Right cardiac atrium (tissue), 5 donors: Measurements from ENCODE around the gene DNAJC7. TPM values are rescaled to one million over a fixed set of nuclear protein-coding genes. Genes with fewer than 3 reads are reported as not detected.

ENCODE experiments used
- ATAC-seq, 2 donors: fragments of 200-7000 bp; cut with Tn5 transposase; one replicate each; pipeline versions ENCODE4 v1.8.0 to v1.9.1; 2020; ENCODE audit warnings: moderate library complexity in 2 of 2, mild to moderate bottlenecking in 1 of 2
- DNase-seq, 3 donors: peaks; one replicate each; pipeline ENCODE4 v3.0.0-alpha.2; 2020
- H3K27ac ChIP-seq: one replicate; pipeline ENCODE4 v1.5.1; 2013; ENCODE audit warnings: mild to moderate bottlenecking, low read length, control low read depth, moderate library complexity
- H3K27me3 ChIP-seq: one replicate; pipeline ENCODE4 v1.6.1; 2013; ENCODE audit not compliant: control insufficient read depth, insufficient read depth
- H3K4me1 ChIP-seq: one replicate; pipeline ENCODE4 v1.6.1; 2013; ENCODE audit warnings: low read length; ENCODE audit not compliant: control insufficient read depth, insufficient read depth
- H3K4me3 ChIP-seq: one replicate; pipeline ENCODE4 v1.5.1; 2013; ENCODE audit warnings: low read length, control low read depth
- H3K9me3 ChIP-seq: one replicate; pipeline ENCODE4 v1.6.1; 2013; ENCODE audit warnings: low read length; ENCODE audit not compliant: control insufficient read depth
- whole genome bisulfite sequencing: extraction: QIAGEN DNeasy Blood & Tissue Kit; methylation state at CpG from one replicate; pipeline ENCODE4 v1.1.7; 2013; 5-methylcytosine and 5-hydroxymethylcytosine counted together
- intact Hi-C, 4 donors: fragments of 100-400 bp; cut with DNase I; formaldehyde crosslinking; loops; one replicate each; pipeline versions ENCODE4 v1.11.0 to v1.14.0; 2022 to 2023
- polyA plus RNA-seq: library from polyadenylated mRNA; stranded (reverse); fragments of 200-250 nt; gene quantifications from one replicate; pipeline ENCODE4 v1.2.3, GENCODE V29; 2013
- total RNA-seq, 4 donors: library from RNA; stranded (reverse); fragmentation: NEBNext Ultra II Directional; extraction: Animal tissue kit (Norgen Biotek cat#: 25700); gene quantifications; one replicate each; pipeline ENCODE4 v1.2.1, GENCODE V29; 2021
- donor health status: healthy with polysubstance abuse.
- donor health status: DM: no; HTN: yes; CAD: no.
- donor health status: DM: no; HTN: no; CAD: no.
- donor health status: DM: no; HTN: yes; CAD: no; lungs with severe emphysema.
- donor health status: DM: yes; HTN: yes; CAD: no.

DNAJC7 gene
- total and polyA plus RNA-seq, 5 donors, result 56.2 to 81.5 (median 61.9) TPM

GRCh38 chr17:41967141-41967920, 49.9 kb downstream of the DNAJC7 start:
- DNase-seq (peak; percentile 35 to 74 (median 68)), ATAC-seq (peak; percentile 3 to 30)
- Histone ChIP-seq H3K4me3 (peak overlapping the region; percentile 90), H3K27ac (peak overlapping the region; percentile 60), H3K27me3 (no peaks in the 10 kb centered on the region), H3K9me3 (no peaks in the 10 kb centered on the region), H3K4me1 (peaks cover 9% of the 10 kb centered on the region)
- intact Hi-C loops, result loop anchor here in 3 of 4 donors (5.0 to 10.0 kb wide), 3 partner anchors 45 to 57 kb away; partner anchors contain the start of genes DNAJC7 (in 1 of the 3) and NKIRAS2 (in 1 of the 3)
- WGBS, result 18% methylated on average over 39 of the region's 39 CpGs

- under 1% methylated on average over 71 of the region's 71 CpGs for WGBS
- peaks cover 9% of the 10 kb centered on the region for H3K4me1 ChIP-seq
- intact Hi-C loops, result loop anchor here in 3 of 4 donors (5.0 to 10.0 kb wide), 3 partner anchors 46 to 58 kb away; partner anchors contain the start of genes DNAJC7 (in 1 of the 3) and NKIRAS2 (in 1 of the 3)
Observed at GRCh38 chr17:41966463-41967140, 50.6 kb downstream of the DNAJC7 start, which contains the start of gene CNP. CNP (plus strand) TSS chr17:41966795; CDS start chr17:41966885, 90 bp downstream.

GRCh38 chr17:41965694-41966462, 51.4 kb downstream of the DNAJC7 start:
- ATAC-seq (peak; percentile 43 to 44), DNase-seq (peak; percentile 51 to 80 (median 76))
- no peaks in the 10 kb centered on the region for H3K9me3 ChIP-seq
- no peaks in the 10 kb centered on the region for H3K27me3 ChIP-seq
- peak overlapping the region; percentile 90 for H3K4me3 ChIP-seq
- intact Hi-C loops, result loop anchor here in 3 of 4 donors (5.0 to 10.0 kb wide), 3 partner anchors 46 to 59 kb away; partner anchors contain the start of genes DNAJC7 (in 1 of the 3) and NKIRAS2 (in 1 of the 3)
- H3K27ac ChIP-seq, result peak overlapping the region; percentile 85
- peaks cover 9% of the 10 kb centered on the region for H3K4me1 ChIP-seq
- whole genome bisulfite sequencing, result 9% methylated on average over 18 of the region's 18 CpGs

More at GRCh38 chr17:41966463-41967140, 50.6 kb downstream of the DNAJC7 start, which contains the start of gene CNP:
- no peaks in the 10 kb centered on the region for H3K27me3 ChIP-seq
- peak; percentile 93 to 98 (median 97) for DNase-seq
- H3K27ac ChIP-seq, result peak within 1 kb of the TSS; percentile 85
- peak within 1 kb of the TSS; percentile 90 for H3K4me3 ChIP-seq
- no peaks in the 10 kb centered on the region for H3K9me3 ChIP-seq
- ATAC-seq, result peak; percentile 95 to 96

GRCh38 chr17:41962768-41963434, 54.3 kb downstream of the DNAJC7 start:
- Histone ChIP-seq H3K27ac (no peak overlapping the region), H3K4me3 (no peak overlapping the region), H3K27me3 (no peaks in the 10 kb centered on the region), H3K9me3 (no peaks in the 10 kb centered on the region), H3K4me1 (peaks cover 9% of the 10 kb centered on the region)
- peak; percentile 17 to 20 for ATAC-seq
- peak; percentile 80 to 93 (median 89) for DNase-seq
- intact Hi-C loops, result loop anchor here (2.0 to 10.0 kb wide), 6 partner anchors 59 to 154 kb away; partner anchors contain the start of gene NKIRAS2 (in 2 of the 4)
- WGBS, result 22% methylated on average over 9 of the region's 9 CpGs

GRCh38 chr17:41962111-41962510, 55.1 kb downstream of the DNAJC7 start:
- intact Hi-C loops, result loop anchor here (2.0 to 10.0 kb wide), 6 partner anchors 60 to 155 kb away; partner anchors contain the start of gene NKIRAS2 (in 2 of the 4)
- Histone ChIP-seq H3K4me3 (no peak overlapping the region), H3K4me1 (peaks cover 4% of the 10 kb centered on the region), H3K27ac (no peak overlapping the region), H3K9me3 (no peaks in the 10 kb centered on the region), H3K27me3 (no peaks in the 10 kb centered on the region)
- WGBS, result 86% methylated on average over 5 of the region's 5 CpGs
- DNase-seq (peak in 1 of 3 donors; percentile 36), ATAC-seq (no peak)

- DNase-seq, result peak in 1 of 3 donors; percentile 63
- H3K9me3 ChIP-seq, result no peaks in the 10 kb centered on the region
- no peak overlapping the region for H3K4me3 ChIP-seq
- peak; percentile 39 to 50 for ATAC-seq
- intact Hi-C loops, result loop anchor here (5.0 to 10.0 kb wide), 6 partner anchors 63 to 225 kb away; partner anchors contain the start of genes NKIRAS2 (in 2 of the 4) and HAP1 (in 1 of the 4)
- no peak overlapping the region for H3K27ac ChIP-seq
- WGBS, result 38% methylated on average over 17 of the region's 17 CpGs
- H3K4me1 ChIP-seq, result no peaks in the 10 kb centered on the region
- no peaks in the 10 kb centered on the region for H3K27me3 ChIP-seq
Observed at GRCh38 chr17:41959336-41960095, 57.7 kb downstream of the DNAJC7 start.

- ATAC-seq (no peak), DNase-seq (peak in 1 of 3 donors; percentile 10)
- Histone ChIP-seq H3K4me3 (no peak overlapping the region), H3K27ac (no peak overlapping the region), H3K27me3 (no peaks in the 10 kb centered on the region), H3K9me3 (no peaks in the 10 kb centered on the region), H3K4me1 (no peaks in the 10 kb centered on the region)
- WGBS, result 67% methylated on average over 2 of the region's 2 CpGs
- intact Hi-C loops, result loop anchor here in 1 of 4 donors (10.0 kb wide), 1 partner anchor 224 kb away; the partner anchor contains the start of gene HAP1
Observed at GRCh38 chr17:41959030-41959335, 58.3 kb downstream of the DNAJC7 start.

GRCh38 chr17:41957869-41958439, 59.3 kb downstream of the DNAJC7 start:
- DNase-seq (peak in 1 of 3 donors; percentile 9), ATAC-seq (no peak)
- Histone ChIP-seq H3K27ac (no peak overlapping the region), H3K27me3 (no peaks in the 10 kb centered on the region), H3K9me3 (no peaks in the 10 kb centered on the region), H3K4me3 (no peak overlapping the region), H3K4me1 (no peaks in the 10 kb centered on the region)
- intact Hi-C loops, result loop anchor here in 1 of 4 donors (10.0 kb wide), 1 partner anchor 223 kb away; the partner anchor contains the start of gene HAP1
- WGBS, result 90% methylated on average over 6 of the region's 6 CpGs
